ENCODE data around the gene JCHAIN. TPM values are rescaled to one million over a fixed set of nuclear protein-coding genes. Genes with fewer than 3 reads are reported as not detected.

Gene JCHAIN
- polyA plus RNA-seq, 2 of the 4 experiments (the other 2 are of a cell fraction), result 0.17 to 0.22 TPM

DNA sequence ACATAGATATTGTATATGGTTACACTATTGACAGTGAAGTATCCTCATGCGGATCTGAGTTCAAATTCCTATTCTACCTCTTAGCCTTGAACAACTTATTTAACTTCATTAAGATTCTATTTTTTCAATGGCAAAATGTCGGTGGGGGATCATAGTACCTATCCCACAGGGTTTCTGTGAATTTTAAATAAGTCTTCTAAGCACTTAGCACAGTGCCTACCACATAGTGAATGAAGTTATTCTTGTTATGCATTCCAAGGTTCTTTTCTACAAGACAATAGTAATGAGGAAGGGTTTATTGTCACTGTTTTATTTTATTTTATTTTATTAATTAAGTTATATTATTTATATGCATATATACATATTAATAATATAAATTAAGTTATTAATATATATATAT is 46.5 kb downstream of the JCHAIN start:
- Histone ChIP-seq H3K27ac (no peak overlapping the region), H3K4me3 (no peak overlapping the region), H3K4me2 (no peak overlapping the region), H3K9me3 (no peaks in the 10 kb centered on the region), H3K4me1 (peaks cover 4% of the 10 kb centered on the region; the same call in 1 of the 3 replicates)
- ChIA-PET CTCF (no interaction called here), POLR2A (no interaction called here)
- no peak for TF ChIP-seq RCOR1 (IDR thresholded peaks at IDR 0.05; ENCODE audit: low read depth, low read length)
- no peak for TF ChIP-seq RARB (CRISPR knock-in tag; IDR thresholded peaks at IDR 0.05)
- TF ChIP-seq RAD21 (conservative IDR thresholded peaks at IDR 0.05 in 1 of 2, IDR thresholded peaks at IDR 0.05 in 1 of 2), result no peak
- FAIRE-seq (no peak), DNase-seq (ENCODE audit: low read depth in 1 of 2, low spot score in 1 of 2) (no peak), ATAC-seq (no peak)
- 76% methylated on average over 2 of the region's 2 CpGs for WGBS (ENCODE audit: missing lambda C conversion rate)

DNA sequence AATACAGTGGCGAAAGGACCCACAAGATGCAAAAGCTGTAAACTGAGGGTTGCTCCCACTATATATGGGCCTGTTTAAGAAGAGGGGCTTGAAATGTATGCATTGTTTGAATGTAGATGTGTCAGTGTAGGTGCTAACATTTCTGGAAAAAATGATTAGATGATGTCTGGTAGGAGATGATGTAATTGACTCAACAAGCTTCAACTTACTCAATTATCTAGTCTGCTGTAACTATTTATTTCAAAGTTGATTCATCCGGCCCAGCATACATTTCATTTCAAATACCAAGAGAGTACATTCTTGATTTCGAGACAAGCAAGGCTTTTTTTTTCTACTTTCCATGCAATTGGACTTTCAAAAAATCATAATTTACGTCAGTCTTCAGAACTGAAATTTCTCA is 47.0 kb downstream of the JCHAIN start:
- 90% methylated on average over 4 of the region's 4 CpGs for WGBS (ENCODE audit: missing lambda C conversion rate)
- Histone ChIP-seq H3K4me3 (no peak overlapping the region), H3K4me1 (peaks cover 2% of the 10 kb centered on the region; the same call in 1 of the 3 replicates), H3K4me2 (no peak overlapping the region), H3K9me3 (no peaks in the 10 kb centered on the region), H3K27ac (no peak overlapping the region)
- ChIA-PET CTCF (no interaction called here), POLR2A (no interaction called here)
- ATAC-seq (no peak), FAIRE-seq (no peak), DNase-seq (ENCODE audit: low read depth in 1 of 2, low spot score in 1 of 2) (no peak)
- TF ChIP-seq KDM1A (IDR thresholded peaks at IDR 0.05; ENCODE audit: low read depth), result no peak
- TF ChIP-seq NR3C1 (IDR thresholded peaks at IDR 0.05), result no peak
- no peak for TF ChIP-seq KDM5A (IDR thresholded peaks at IDR 0.05)
- TF ChIP-seq EP300 (IDR thresholded peaks at IDR 0.05), result no peak
- no peak for TF ChIP-seq CBX8 (IDR thresholded peaks at IDR 0.05)
- TF ChIP-seq BHLHE40 (IDR thresholded peaks at IDR 0.05; ENCODE audit: low read depth, low read length), result no peak
- TF ChIP-seq, protein P1, sequence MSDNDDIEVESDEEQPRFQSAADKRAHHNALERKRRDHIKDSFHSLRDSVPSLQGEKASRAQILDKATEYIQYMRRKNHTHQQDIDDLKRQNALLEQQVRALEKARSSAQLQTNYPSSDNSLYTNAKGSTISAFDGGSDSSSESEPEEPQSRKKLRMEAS (IDR thresholded peaks at IDR 0.05), result no peak
- no peak for TF ChIP-seq ZFP36 (IDR thresholded peaks at IDR 0.05; ENCODE audit: borderline replicate concordance, partially characterized antibody)
- no peak for TF ChIP-seq RFX5 (IDR thresholded peaks at IDR 0.05)
- no peak for TF ChIP-seq EHMT2 (IDR thresholded peaks at IDR 0.05; ENCODE audit: low read depth)

DNA sequence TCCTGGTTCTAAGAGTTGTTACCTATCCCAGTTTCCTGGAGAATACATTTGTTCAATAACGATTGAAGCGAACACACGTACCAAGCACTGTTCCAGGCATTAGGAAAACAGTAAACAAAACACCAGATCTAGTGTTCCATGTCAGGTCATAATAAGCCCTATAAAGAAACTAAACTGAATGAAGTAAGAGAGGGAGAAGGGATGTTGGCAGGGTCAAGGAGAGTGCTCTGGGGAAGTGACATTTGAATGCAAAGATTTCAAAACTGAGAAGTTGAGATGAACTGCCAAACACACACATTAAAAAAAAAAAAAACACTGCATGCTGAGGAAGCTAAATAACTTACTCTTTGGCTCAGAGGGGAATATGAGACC is 52.1 kb downstream of the JCHAIN start:
- Histone ChIP-seq H3K4me3 (no peak overlapping the region), H3K27ac (no peak overlapping the region), H3K4me2 (no peak overlapping the region), H3K4me1 (no peaks in the 10 kb centered on the region), H3K9me3 (no peaks in the 10 kb centered on the region)
- ATAC-seq, result no peak
- no peak for DNase-seq (ENCODE audit: low read depth in 1 of 2, low spot score in 1 of 2)
- ChIA-PET CTCF (interaction anchor here (0.8 kb wide), 1 partner anchor 9 kb away, joined by 3 read pairs; no protein-coding TSS in a partner anchor), POLR2A (no interaction called here)
- FAIRE-seq, result no peak
- no peak for TF ChIP-seq NFE2L2 (conservative IDR thresholded peaks at IDR 0.05; ENCODE audit: low read length)
- TF ChIP-seq, protein P2, sequence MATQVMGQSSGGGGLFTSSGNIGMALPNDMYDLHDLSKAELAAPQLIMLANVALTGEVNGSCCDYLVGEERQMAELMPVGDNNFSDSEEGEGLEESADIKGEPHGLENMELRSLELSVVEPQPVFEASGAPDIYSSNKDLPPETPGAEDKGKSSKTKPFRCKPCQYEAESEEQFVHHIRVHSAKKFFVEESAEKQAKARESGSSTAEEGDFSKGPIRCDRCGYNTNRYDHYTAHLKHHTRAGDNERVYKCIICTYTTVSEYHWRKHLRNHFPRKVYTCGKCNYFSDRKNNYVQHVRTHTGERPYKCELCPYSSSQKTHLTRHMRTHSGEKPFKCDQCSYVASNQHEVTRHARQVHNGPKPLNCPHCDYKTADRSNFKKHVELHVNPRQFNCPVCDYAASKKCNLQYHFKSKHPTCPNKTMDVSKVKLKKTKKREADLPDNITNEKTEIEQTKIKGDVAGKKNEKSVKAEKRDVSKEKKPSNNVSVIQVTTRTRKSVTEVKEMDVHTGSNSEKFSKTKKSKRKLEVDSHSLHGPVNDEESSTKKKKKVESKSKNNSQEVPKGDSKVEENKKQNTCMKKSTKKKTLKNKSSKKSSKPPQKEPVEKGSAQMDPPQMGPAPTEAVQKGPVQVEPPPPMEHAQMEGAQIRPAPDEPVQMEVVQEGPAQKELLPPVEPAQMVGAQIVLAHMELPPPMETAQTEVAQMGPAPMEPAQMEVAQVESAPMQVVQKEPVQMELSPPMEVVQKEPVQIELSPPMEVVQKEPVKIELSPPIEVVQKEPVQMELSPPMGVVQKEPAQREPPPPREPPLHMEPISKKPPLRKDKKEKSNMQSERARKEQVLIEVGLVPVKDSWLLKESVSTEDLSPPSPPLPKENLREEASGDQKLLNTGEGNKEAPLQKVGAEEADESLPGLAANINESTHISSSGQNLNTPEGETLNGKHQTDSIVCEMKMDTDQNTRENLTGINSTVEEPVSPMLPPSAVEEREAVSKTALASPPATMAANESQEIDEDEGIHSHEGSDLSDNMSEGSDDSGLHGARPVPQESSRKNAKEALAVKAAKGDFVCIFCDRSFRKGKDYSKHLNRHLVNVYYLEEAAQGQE (IDR thresholded peaks at IDR 0.05), result no peak
- TF ChIP-seq, protein P3, sequence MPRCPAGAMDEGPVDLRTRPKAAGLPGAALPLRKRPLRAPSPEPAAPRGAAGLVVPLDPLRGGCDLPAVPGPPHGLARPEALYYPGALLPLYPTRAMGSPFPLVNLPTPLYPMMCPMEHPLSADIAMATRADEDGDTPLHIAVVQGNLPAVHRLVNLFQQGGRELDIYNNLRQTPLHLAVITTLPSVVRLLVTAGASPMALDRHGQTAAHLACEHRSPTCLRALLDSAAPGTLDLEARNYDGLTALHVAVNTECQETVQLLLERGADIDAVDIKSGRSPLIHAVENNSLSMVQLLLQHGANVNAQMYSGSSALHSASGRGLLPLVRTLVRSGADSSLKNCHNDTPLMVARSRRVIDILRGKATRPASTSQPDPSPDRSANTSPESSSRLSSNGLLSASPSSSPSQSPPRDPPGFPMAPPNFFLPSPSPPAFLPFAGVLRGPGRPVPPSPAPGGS (IDR thresholded peaks at IDR 0.05), result no peak
- no peak for TF ChIP-seq BHLHE40 (IDR thresholded peaks at IDR 0.05; ENCODE audit: low read depth, low read length)
- TF ChIP-seq CBX8 (IDR thresholded peaks at IDR 0.05), result no peak
- no peak for TF ChIP-seq NPAS2 (CRISPR knock-in tag; IDR thresholded peaks at IDR 0.05; ENCODE audit: borderline replicate concordance)
- TF ChIP-seq, protein P4, sequence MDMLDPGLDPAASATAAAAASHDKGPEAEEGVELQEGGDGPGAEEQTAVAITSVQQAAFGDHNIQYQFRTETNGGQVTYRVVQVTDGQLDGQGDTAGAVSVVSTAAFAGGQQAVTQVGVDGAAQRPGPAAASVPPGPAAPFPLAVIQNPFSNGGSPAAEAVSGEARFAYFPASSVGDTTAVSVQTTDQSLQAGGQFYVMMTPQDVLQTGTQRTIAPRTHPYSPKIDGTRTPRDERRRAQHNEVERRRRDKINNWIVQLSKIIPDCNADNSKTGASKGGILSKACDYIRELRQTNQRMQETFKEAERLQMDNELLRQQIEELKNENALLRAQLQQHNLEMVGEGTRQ (IDR thresholded peaks at IDR 0.05), result no peak
- no peak for TF ChIP-seq KDM5A (IDR thresholded peaks at IDR 0.05)
- TF ChIP-seq EP300 (IDR thresholded peaks at IDR 0.05), result no peak
- TF ChIP-seq, protein P5, sequence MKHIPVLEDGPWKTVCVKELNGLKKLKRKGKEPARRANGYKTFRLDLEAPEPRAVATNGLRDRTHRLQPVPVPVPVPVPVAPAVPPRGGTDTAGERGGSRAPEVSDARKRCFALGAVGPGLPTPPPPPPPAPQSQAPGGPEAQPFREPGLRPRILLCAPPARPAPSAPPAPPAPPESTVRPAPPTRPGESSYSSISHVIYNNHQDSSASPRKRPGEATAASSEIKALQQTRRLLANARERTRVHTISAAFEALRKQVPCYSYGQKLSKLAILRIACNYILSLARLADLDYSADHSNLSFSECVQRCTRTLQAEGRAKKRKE (CRISPR knock-in tag; IDR thresholded peaks at IDR 0.05; ENCODE audit: low read depth), result no peak
- TF ChIP-seq CBX2 (IDR thresholded peaks at IDR 0.05; ENCODE audit: borderline replicate concordance, low read depth), result no peak
- no peak for TF ChIP-seq HDAC2 (IDR thresholded peaks at IDR 0.05)
- no peak for TF ChIP-seq ZFP36 (IDR thresholded peaks at IDR 0.05; ENCODE audit: borderline replicate concordance, partially characterized antibody)
- no peak for TF ChIP-seq TP53 (CRISPR knock-in tag; IDR thresholded peaks at IDR 0.05)
- TF ChIP-seq SREBF2 (IDR thresholded peaks at IDR 0.05), result no peak
- TF ChIP-seq HEYL (CRISPR knock-in tag; IDR thresholded peaks at IDR 0.05), result no peak
- WGBS (ENCODE audit: missing lambda C conversion rate), result 82% methylated on average over 3 of the region's 3 CpGs

All from A549 (cell line).